K562 (cell line): ENCODE results near the gene ESPN. TPM values are rescaled to one million over a fixed set of nuclear protein-coding genes. Genes with fewer than 3 reads are reported as not detected.

ENCODE experiments used
- ASH1L ChIP-seq: fragments of 450-650 bp; IDR thresholded peaks from 2 replicates; pipeline ENCODE4 v1.6.1; 2018; ENCODE audit warnings: borderline replicate concordance, mild to moderate bottlenecking, low read depth; ENCODE audit not compliant: partially characterized antibody
- ATF7 ChIP-seq: fragments of 450-650 bp; IDR thresholded peaks from 2 replicates; pipeline ENCODE4 v1.7.1; 2014; ENCODE audit warnings: mild to moderate bottlenecking, moderate library complexity
- BCLAF1 ChIP-seq, 2 experiments: fragments of 450-650 bp in 1 of 2; IDR thresholded peaks; 2 replicates each; pipeline ENCODE4 v1.6.1; 2011 to 2017; ENCODE audit warnings: low read depth in 2 of 2, antibody characterized with exemption in 1 of 2, borderline replicate concordance in 1 of 2, low read length in 1 of 2, mild to moderate bottlenecking in 1 of 2, mixed read lengths in 1 of 2; ENCODE audit not compliant: control insufficient read depth in 1 of 2
- CREM ChIP-seq: IDR thresholded peaks from 2 replicates; pipeline ENCODE4 v1.6.1; 2014; ENCODE audit warnings: antibody characterized with exemption, low read depth
- EP300 ChIP-seq: IDR thresholded peaks from 2 replicates; pipeline ENCODE4 v1.6.1; 2012; ENCODE audit warnings: low read length, improper control_type of control experiment
- FOXM1 ChIP-seq, 2 experiments: fragments of 450-650 bp in 1 of 2; sonication (generic) in 1 of 2; formaldehyde crosslinking in 1 of 2; IDR thresholded peaks; 2 replicates each; pipeline versions ENCODE4 v1.6.1 to v1.9.0; 2017 to 2022; ENCODE audit warnings: low read depth in 2 of 2, mild to moderate bottlenecking in 2 of 2, missing genetic modification reagents in 1 of 2, moderate library complexity in 1 of 2
- FOXP4 ChIP-seq: sonication (generic); formaldehyde crosslinking; IDR thresholded peaks from 2 replicates; pipeline ENCODE4 v1.8.0; 2022; ENCODE audit warnings: mild to moderate bottlenecking, missing genetic modification reagents, borderline replicate concordance
- GATAD2A ChIP-seq: fragments of 450-650 bp; IDR thresholded peaks from 2 replicates; pipeline ENCODE4 v1.6.1; 2017
- KAT8 ChIP-seq: fragments of 450-650 bp; IDR thresholded peaks from 2 replicates; pipeline ENCODE4 v1.6.1; 2016; ENCODE audit warnings: low read depth, mild to moderate bottlenecking
- KDM5B ChIP-seq: fragments of 200-600 bp; sonication (generic); IDR thresholded peaks from 2 replicates; pipeline ENCODE4 v1.6.1; 2012; ENCODE audit warnings: low read depth, mild to moderate bottlenecking, moderate library complexity, low read length, control low read depth, inconsistent platforms; ENCODE audit not compliant: insufficient replicate concordance
- MCM3 ChIP-seq: fragments of 450-650 bp; IDR thresholded peaks from 2 replicates; pipeline ENCODE4 v1.6.1; 2016
- MCM7 ChIP-seq, 2 experiments: fragments of 450-650 bp; IDR thresholded peaks; 2 replicates each; pipeline ENCODE4 v1.6.1; 2016 to 2018
- MEF2A ChIP-seq: IDR thresholded peaks from 2 replicates; pipeline ENCODE4 v1.6.1; 2011; ENCODE audit warnings: low read depth, mild to moderate bottlenecking, low read length, moderate library complexity; ENCODE audit not compliant: control insufficient read depth
- NFIC ChIP-seq: fragments of 450-650 bp; IDR thresholded peaks from 2 replicates; pipeline ENCODE4 v1.6.1; 2017; ENCODE audit warnings: mild to moderate bottlenecking, inconsistent platforms
- SIN3B ChIP-seq: fragments of 450-650 bp; IDR thresholded peaks from 2 replicates; pipeline ENCODE4 v1.6.1; 2017; ENCODE audit warnings: low read depth, mild to moderate bottlenecking, moderate library complexity
- SP1 ChIP-seq: sonication (generic); formaldehyde crosslinking; IDR thresholded peaks from 2 replicates; pipeline ENCODE4 v1.8.1; 2022; ENCODE audit warnings: mild to moderate bottlenecking, missing genetic modification reagents
- STAT5B ChIP-seq: fragments of 250-450 bp; sonication (Bioruptor Pico); IDR thresholded peaks from 2 replicates; pipeline ENCODE4 v1.8.0; 2021; ENCODE audit warnings: mild to moderate bottlenecking, inconsistent platforms
- ZBTB12 ChIP-seq: fragments of 250-450 bp; sonication (Bioruptor Pico); IDR thresholded peaks from 2 replicates; pipeline ENCODE4 v1.4.0; 2020
- ZBTB34 ChIP-seq: fragments of 250-450 bp; sonication (Bioruptor Pico); IDR thresholded peaks from 2 replicates; pipeline ENCODE4 v1.8.0; 2021; ENCODE audit warnings: mild to moderate bottlenecking, moderate library complexity
- ZBTB7A ChIP-seq: IDR thresholded peaks from 2 replicates; pipeline ENCODE4 v1.6.1; 2011; ENCODE audit warnings: low read depth, mild to moderate bottlenecking, low read length, moderate library complexity, borderline replicate concordance; ENCODE audit not compliant: control insufficient read depth
- polyA plus RNA-seq, 8 experiments: library from polyadenylated mRNA; depleted of rRNA in 4 of 8; stranded (reverse) in 5 of 8; unstranded in 3 of 8; fragments of >200 nt; fragmentation: Nextera tagmentation in 2 of 8; fragmentation: Illumina TruSeq in 1 of 8; extraction: Ambion mirVana in 2 of 8; extraction: Trizol in 1 of 8; gene quantifications; 2 replicates each; pipeline versions ENCODE4 v1.2.1 to v1.2.3, GENCODE V29; 2011 to 2014; ENCODE audit warnings: inconsistent platforms in 1 of 8, missing spikeins in 1 of 8
- total RNA-seq, 7 experiments: library from RNA; depleted of rRNA in 6 of 7; stranded (reverse); fragments of >200 nt in 6 of 7; fragmentation: Illumina TruSeq in 2 of 7; extraction: Trizol in 2 of 7; gene quantifications; 2 replicates each; pipeline versions ENCODE4 v1.2.1 to v1.2.3, GENCODE V29; 2011 to 2021; ENCODE audit warnings: low replicate concordance in 1 of 7

ESPN gene
- total and polyA plus RNA-seq, 9 of the 15 experiments (the other 6 are each of a cell fraction or from before 2014, with no cell fraction given), result 0.07 to 1.2 (median 0.45) TPM; not detected in 3

GRCh38 chr1:6490181-6491080 lies 65.9 kb downstream of the ESPN start (continued):
- TF ChIP-seq ZBTB7A (peak; percentile 83; the same call in 1 of the 2 replicates), GATAD2A (0 out of 2 replicates have a peak, but pooled peaks have one; percentile 53), EP300 (no peak), BCLAF1 (IDR thresholded peaks at IDR 0.05; ENCODE audit: borderline replicate concordance in 1 of 2, control insufficient read depth in 1 of 2, low read depth in 2 of 2, low read length in 1 of 2) (0 out of 4 replicates have a peak, but pooled peaks of 1 of the 2 experiments have one; percentile 78), STAT5B (CRISPR knock-in tag) (no peak), SIN3B (no peak), MCM3 (no peak), KAT8 (no peak), ASH1L (no peak), ZBTB12 (no peak), FOXP4 (CRISPR knock-in tag) (no peak), MCM7 (IDR thresholded peaks at IDR 0.05) (no peak), SP1 (CRISPR knock-in tag) (peak; percentile 61), ZBTB34 (no peak), FOXM1 (IDR thresholded peaks at IDR 0.05; ENCODE audit: low read depth) (no peak), FOXM1 (CRISPR knock-in tag; IDR thresholded peaks at IDR 0.05; ENCODE audit: low read depth) (no peak), MEF2A (no peak), ATF7 (peak; percentile 97), NFIC (peak; percentile 81), CREM (peak; percentile 27; the same call in 1 of the 2 replicates), KDM5B (peak; percentile 35)
